GM20000 (cell line): ENCODE data around the gene DNAH1.
A peak's percentile ranks its signal among the peaks of the same experiment; 100 is the strongest.

ENCODE experiments used
- DNase-seq: peaks from one replicate; pipeline ENCODE4 v3.0.0; 2012; ENCODE audit warnings: low spot score
- CTCF ChIP-seq: IDR thresholded peaks from 2 replicates; pipeline ENCODE4 v1.5.1; 2012; ENCODE audit warnings: mild to moderate bottlenecking, control low read depth; ENCODE audit errors: extremely low read depth, missing control alignments

DNAH1 gene

GRCh38 chr3:52367891-52368880 is 52.1 kb downstream of the DNAH1 start:
- no peak for TF ChIP-seq CTCF
- no peak for DNase-seq

GRCh38 chr3:52370531-52370930 is 54.4 kb downstream of the DNAH1 start:
- DNase-seq: no peak
- TF ChIP-seq CTCF: no peak

- no peak for TF ChIP-seq CTCF
- DNase-seq: peak; percentile 60
These were observed 56.8 kb downstream of the DNAH1 start for GRCh38 chr3:52372822-52373504.

GRCh38 chr3:52373676-52374075 is 57.6 kb downstream of the DNAH1 start:
- TF ChIP-seq CTCF: no peak
- no peak for DNase-seq

- no peak for TF ChIP-seq CTCF
- DNase-seq: peak; percentile 51
These were observed 58.1 kb downstream of the DNAH1 start for GRCh38 chr3:52374173-52374572.

- no peak for TF ChIP-seq CTCF
- DNase-seq: no peak
These were observed 63.5 kb downstream of the DNAH1 start for GRCh38 chr3:52379610-52380009.

- no peak for DNase-seq
- no peak for TF ChIP-seq CTCF
These were observed 63.9 kb downstream of the DNAH1 start for GRCh38 chr3:52380023-52380422.
